ENCODE results near the gene SLC1A1. TPM values are rescaled to one million over a fixed set of nuclear protein-coding genes. Genes with fewer than 3 reads are reported as not detected.
"Not testable (repeated sequence)": the region's sequence is repeated elsewhere in the genome, so short reads cannot be mapped to it uniquely, and the experiment has no call there.

Gene SLC1A1
- total RNA-seq, 4 donors from 2014 or later = 2.3 to 4.3 (median 3.1) TPM

- Histone ChIP-seq H3K36me3 (no peaks in the 10 kb centered on the region), H3K27ac (no peak overlapping the region), H3K4me3 (no peak overlapping the region), H3K27me3 (no peaks in the 10 kb centered on the region), H3K9me3 (no peaks in the 10 kb centered on the region), H3K4me1 (no peaks in the 10 kb centered on the region)
- 56 to 64% methylated on average over 4 of the region's 4 CpGs for WGBS, 2 donors
- no peak for DNase-seq
- intact Hi-C loops (cut with DNase I) = no loop called here
- no peak for TF ChIP-seq CTCF (IDR thresholded peaks at IDR 0.05)
- TF ChIP-seq POLR2A (IDR thresholded peaks at IDR 0.05) = no peak
Observed at GRCh38 chr9:4538621-4539020, 48.4 kb downstream of the SLC1A1 start.

GRCh38 chr9:4540425-4540824 is 50.2 kb downstream of the SLC1A1 start:
- intact Hi-C loops (cut with DNase I) = no loop called here

GRCh38 chr9:4541281-4541680 is 51.0 kb downstream of the SLC1A1 start:
- 69 to 73% methylated on average over 3 of the region's 3 CpGs for WGBS, 2 donors
- no peaks in the 10 kb centered on the region for H3K27me3 ChIP-seq
- H3K36me3 ChIP-seq = no peaks in the 10 kb centered on the region
- no peaks in the 10 kb centered on the region for H3K9me3 ChIP-seq
- no peaks in the 10 kb centered on the region for H3K4me1 ChIP-seq
- H3K27ac ChIP-seq = no peak overlapping the region
- no peak for DNase-seq
- intact Hi-C loops (cut with DNase I) = no loop called here
- no peak overlapping the region for H3K4me3 ChIP-seq
- no peak for TF ChIP-seq CTCF (IDR thresholded peaks at IDR 0.05)
- no peak for TF ChIP-seq POLR2A (IDR thresholded peaks at IDR 0.05)

More at GRCh38 chr9:4540425-4540824, 50.2 kb downstream of the SLC1A1 start:
- Histone ChIP-seq H3K27ac (no peak overlapping the region), H3K9me3 (no peaks in the 10 kb centered on the region), H3K4me1 (no peaks in the 10 kb centered on the region), H3K27me3 (no peaks in the 10 kb centered on the region), H3K36me3 (no peaks in the 10 kb centered on the region), H3K4me3 (no peak overlapping the region)
- TF ChIP-seq POLR2A (IDR thresholded peaks at IDR 0.05) (no peak), CTCF (IDR thresholded peaks at IDR 0.05) (no peak)
- no peak for DNase-seq
- 97 to 100% methylated on average over 1 to 7 of the region's 8 CpGs for WGBS, 2 donors

- intact Hi-C loops (cut with DNase I) = no loop called here
- no peaks in the 10 kb centered on the region for H3K27me3 ChIP-seq
- no peaks in the 10 kb centered on the region for H3K4me1 ChIP-seq
- no peaks in the 10 kb centered on the region for H3K36me3 ChIP-seq
- H3K4me3 ChIP-seq = no peak overlapping the region
- TF ChIP-seq CTCF (IDR thresholded peaks at IDR 0.05) (no peak), POLR2A (IDR thresholded peaks at IDR 0.05) (no peak)
- DNase-seq = no peak
- H3K9me3 ChIP-seq = no peaks in the 10 kb centered on the region
- no peak overlapping the region for H3K27ac ChIP-seq
- 47 to 76% methylated on average over 2 of the region's 2 CpGs for WGBS, 2 donors
Observed at GRCh38 chr9:4541856-4542255, 51.6 kb downstream of the SLC1A1 start.

- 68 to 77% methylated on average over 5 of the region's 5 CpGs for WGBS, 2 donors
- H3K27ac ChIP-seq; H3K36me3 ChIP-seq; H3K27me3 ChIP-seq; DNase-seq; intact Hi-C loops (cut with DNase I); H3K4me3 ChIP-seq; H3K4me1 ChIP-seq; H3K9me3 ChIP-seq: not testable (repeated sequence)
Observed at GRCh38 chr9:4544714-4545113, 54.4 kb downstream of the SLC1A1 start.

GRCh38 chr9:4547016-4547415 is 56.7 kb downstream of the SLC1A1 start:
- no peaks in the 10 kb centered on the region for H3K36me3 ChIP-seq
- intact Hi-C loops (cut with DNase I) = no loop called here
- no peak for DNase-seq

More at GRCh38 chr9:4547016-4547415, 56.7 kb downstream of the SLC1A1 start:
- Histone ChIP-seq H3K27me3 (no peaks in the 10 kb centered on the region), H3K4me3 (no peak overlapping the region), H3K9me3 (no peaks in the 10 kb centered on the region), H3K27ac (no peak overlapping the region), H3K4me1 (peaks cover 0 to 5% (median 0%) of the 10 kb centered on the region in 3 donors)
- 60 to 86% methylated on average over 1 of the region's 1 CpG for WGBS, 2 donors
- no peak for TF ChIP-seq POLR2A (IDR thresholded peaks at IDR 0.05)
- no peak for TF ChIP-seq CTCF (IDR thresholded peaks at IDR 0.05)

Data from esophagus squamous epithelium (tissue), 5 donors.